Breast epithelium (tissue), 3 donors: ENCODE results near the gene OR9Q1.

Source experiments
- POLR2A ChIP-seq: fragments of 450-650 bp; IDR thresholded peaks from one replicate; pipeline ENCODE4 v1.6.1; 2016; ENCODE audit warnings: antibody characterized with exemption, mild to moderate bottlenecking, moderate library complexity
- TF ChIP-seq, protein P1 (sequence below), 3 donors: fragments of 450-650 bp; IDR thresholded peaks; one replicate each; pipeline ENCODE4 v1.5.1; 2016 to 2017; ENCODE audit warnings: antibody characterized with exemption in 3 of 3, mild to moderate bottlenecking in 3 of 3, moderate library complexity in 3 of 3

DNA sequence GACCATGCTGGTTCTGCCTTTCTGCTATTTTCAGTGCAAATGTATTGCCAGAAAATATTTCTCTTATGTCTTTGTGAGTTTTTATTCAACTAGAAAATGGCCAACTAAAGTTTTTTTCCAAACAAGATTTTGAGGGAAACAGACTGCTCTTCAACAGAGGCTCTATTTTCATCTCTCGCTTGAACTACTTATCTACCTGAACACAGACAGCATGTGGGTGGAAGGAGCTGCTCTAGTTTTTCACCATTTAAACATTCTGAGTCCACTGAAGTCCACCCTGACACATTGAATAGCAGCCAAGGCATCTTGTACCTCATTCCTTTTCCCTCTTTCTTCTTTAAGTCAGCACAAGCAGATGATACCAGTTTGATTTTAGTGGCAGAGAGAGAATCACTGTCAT, 111.5 kb downstream of the OR9Q1 start:
- TF ChIP-seq, protein P1, sequence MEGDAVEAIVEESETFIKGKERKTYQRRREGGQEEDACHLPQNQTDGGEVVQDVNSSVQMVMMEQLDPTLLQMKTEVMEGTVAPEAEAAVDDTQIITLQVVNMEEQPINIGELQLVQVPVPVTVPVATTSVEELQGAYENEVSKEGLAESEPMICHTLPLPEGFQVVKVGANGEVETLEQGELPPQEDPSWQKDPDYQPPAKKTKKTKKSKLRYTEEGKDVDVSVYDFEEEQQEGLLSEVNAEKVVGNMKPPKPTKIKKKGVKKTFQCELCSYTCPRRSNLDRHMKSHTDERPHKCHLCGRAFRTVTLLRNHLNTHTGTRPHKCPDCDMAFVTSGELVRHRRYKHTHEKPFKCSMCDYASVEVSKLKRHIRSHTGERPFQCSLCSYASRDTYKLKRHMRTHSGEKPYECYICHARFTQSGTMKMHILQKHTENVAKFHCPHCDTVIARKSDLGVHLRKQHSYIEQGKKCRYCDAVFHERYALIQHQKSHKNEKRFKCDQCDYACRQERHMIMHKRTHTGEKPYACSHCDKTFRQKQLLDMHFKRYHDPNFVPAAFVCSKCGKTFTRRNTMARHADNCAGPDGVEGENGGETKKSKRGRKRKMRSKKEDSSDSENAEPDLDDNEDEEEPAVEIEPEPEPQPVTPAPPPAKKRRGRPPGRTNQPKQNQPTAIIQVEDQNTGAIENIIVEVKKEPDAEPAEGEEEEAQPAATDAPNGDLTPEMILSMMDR (IDR thresholded peaks at IDR 0.05): no peak
- no peak for TF ChIP-seq POLR2A
